DOHH2 (cell line): ENCODE measurements around the gene SPTBN4.

ENCODE experiments used
- H3F3A ChIP-seq: fragments of 200-600 bp; sonication (generic), shearing (Covaris generic); 2 replicates; pipeline ENCODE4 v1.6.0; 2016; ENCODE audit warnings: antibody characterized with exemption, mild to moderate bottlenecking; ENCODE audit not compliant: control insufficient read depth, insufficient read depth
- H3K27ac ChIP-seq: fragments of 200-600 bp; sonication (generic); 2 replicates; pipeline ENCODE4 v1.5.1; 2014; ENCODE audit warnings: low read depth, mild to moderate bottlenecking, low read length, moderate library complexity
- H3K27me3 ChIP-seq: fragments of 200-600 bp; sonication (generic); 2 replicates; pipeline ENCODE4 v1.6.1; 2014; ENCODE audit warnings: mild to moderate bottlenecking, low read length, mixed read lengths; ENCODE audit not compliant: control insufficient read depth
- H3K36me3 ChIP-seq: fragments of 200-600 bp; sonication (generic); 2 replicates; pipeline ENCODE4 v1.6.1; 2014; ENCODE audit warnings: mild to moderate bottlenecking, low read length, moderate library complexity, mixed read lengths; ENCODE audit not compliant: control insufficient read depth
- H3K4me1 ChIP-seq: fragments of 200-600 bp; sonication (generic); 2 replicates; pipeline ENCODE4 v1.6.1; 2014; ENCODE audit warnings: mild to moderate bottlenecking, low read length, mixed read lengths; ENCODE audit not compliant: control insufficient read depth
- H3K4me2 ChIP-seq: fragments of 200-600 bp; sonication (generic); 2 replicates; pipeline ENCODE4 v1.6.0; 2014; ENCODE audit warnings: mild to moderate bottlenecking, low read length, moderate library complexity
- H3K4me3 ChIP-seq: fragments of 200-600 bp; sonication (generic); 2 replicates; pipeline ENCODE4 v1.5.1; 2014; ENCODE audit warnings: mild to moderate bottlenecking, low read length, mixed read lengths
- H3K79me2 ChIP-seq: fragments of 200-600 bp; sonication (generic); 2 replicates; pipeline ENCODE4 v1.6.1; 2014; ENCODE audit warnings: mild to moderate bottlenecking, low read length, mixed read lengths; ENCODE audit not compliant: control insufficient read depth
- H3K9me2 ChIP-seq: fragments of 200-600 bp; sonication (generic); replicated peaks from 2 replicates; pipeline ENCODE4 v1.6.1; 2014; ENCODE audit warnings: mild to moderate bottlenecking, low read length, mixed read lengths; ENCODE audit not compliant: control insufficient read depth
- H3K9me3 ChIP-seq: fragments of 200-600 bp; sonication (generic); 2 replicates; pipeline ENCODE4 v1.6.1; 2014; ENCODE audit warnings: antibody characterized with exemption, low read length, mixed read lengths; ENCODE audit not compliant: control insufficient read depth, insufficient read depth
- H4K20me1 ChIP-seq: fragments of 200-600 bp; sonication (generic); 2 replicates; pipeline ENCODE4 v1.6.0; 2014; ENCODE audit warnings: low read depth, mild to moderate bottlenecking, antibody characterized with exemption, low read length, moderate library complexity; ENCODE audit not compliant: control insufficient read depth, insufficient read depth
- CTCF ChIP-seq: fragments of 200-600 bp; sonication (generic); IDR thresholded peaks from one replicate; pipeline ENCODE4 v1.5.1; 2014; ENCODE audit warnings: antibody characterized with exemption, mild to moderate bottlenecking, low read depth, low read length; ENCODE audit not compliant: poor library complexity, severe bottlenecking
- EZH2phosphoT487 ChIP-seq: fragments of 200-600 bp; sonication (generic); IDR thresholded peaks from 2 replicates; pipeline ENCODE4 v1.6.1; 2017; ENCODE audit warnings: borderline replicate concordance, mild to moderate bottlenecking, antibody characterized with exemption, low read length, moderate library complexity, mixed read lengths

The SPTBN4 gene

GRCh38 chr19:40512473-40513344 is 45.9 kb downstream of the SPTBN4 start:
- no peak for TF ChIP-seq EZH2phosphoT487
- Histone ChIP-seq H3K9me2 (no peaks in the 10 kb centered on the region), H3K27me3 (peaks cover 2% of the 10 kb centered on the region; the same call in 1 of the 2 replicates), H3K4me1 (no peaks in the 10 kb centered on the region), H3K4me3 (no peak overlapping the region), H3K27ac (no peak overlapping the region), H4K20me1 (no peaks in the 10 kb centered on the region), H3K79me2 (no peaks in the 10 kb centered on the region), H3K4me2 (no peak overlapping the region), H3F3A (no peaks in the 10 kb centered on the region), H3K36me3 (no peaks in the 10 kb centered on the region), H3K9me3 (no peaks in the 10 kb centered on the region)

DNA sequence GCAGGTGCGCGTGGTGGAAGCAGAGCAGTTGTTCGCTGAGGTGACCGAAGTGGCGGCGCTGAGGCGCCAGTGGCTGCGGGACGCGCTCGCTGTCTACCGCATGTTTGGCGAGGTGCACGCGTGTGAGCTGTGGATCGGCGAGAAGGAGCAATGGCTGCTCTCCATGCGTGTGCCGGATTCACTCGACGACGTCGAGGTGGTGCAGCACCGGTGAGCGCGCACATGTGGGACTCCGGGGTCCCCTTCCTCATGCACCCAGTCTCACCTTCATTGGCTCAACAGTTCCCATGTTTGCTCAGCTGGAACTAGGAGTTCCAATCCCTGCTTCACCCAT is 46.5 kb downstream of the SPTBN4 start:
- no peak for TF ChIP-seq EZH2phosphoT487
- no peak for TF ChIP-seq CTCF
- Histone ChIP-seq H4K20me1 (no peaks in the 10 kb centered on the region), H3K9me3 (no peaks in the 10 kb centered on the region), H3K4me1 (no peaks in the 10 kb centered on the region), H3K27me3 (peaks cover 3% of the 10 kb centered on the region; the same call in 1 of the 2 replicates), H3K27ac (no peak overlapping the region), H3K4me3 (no peak overlapping the region), H3K36me3 (no peaks in the 10 kb centered on the region), H3K79me2 (no peaks in the 10 kb centered on the region), H3K9me2 (no peaks in the 10 kb centered on the region), H3K4me2 (no peak overlapping the region), H3F3A (no peaks in the 10 kb centered on the region)

- Histone ChIP-seq H3K27me3 (peaks cover 3% of the 10 kb centered on the region; the same call in 1 of the 2 replicates), H3K4me3 (no peak overlapping the region), H3K4me2 (no peak overlapping the region), H3K9me2 (no peaks in the 10 kb centered on the region), H3K27ac (no peak overlapping the region), H3F3A (no peaks in the 10 kb centered on the region), H4K20me1 (no peaks in the 10 kb centered on the region), H3K79me2 (no peaks in the 10 kb centered on the region), H3K9me3 (no peaks in the 10 kb centered on the region), H3K4me1 (no peaks in the 10 kb centered on the region), H3K36me3 (no peaks in the 10 kb centered on the region)
- TF ChIP-seq CTCF = no peak
- TF ChIP-seq EZH2phosphoT487 = no peak
Measured at GRCh38 chr19:40513741-40514315, 47.0 kb downstream of the SPTBN4 start.

GRCh38 chr19:40517248-40517647 is 50.4 kb downstream of the SPTBN4 start:
- H3K4me2 ChIP-seq = no peak overlapping the region
- peaks cover 3% of the 10 kb centered on the region; the same call in 1 of the 2 replicates for H3K27me3 ChIP-seq
- TF ChIP-seq CTCF (no peak), EZH2phosphoT487 (no peak)
- no peaks in the 10 kb centered on the region for H3K9me2 ChIP-seq
- no peak overlapping the region for H3K27ac ChIP-seq
- H3K36me3 ChIP-seq = no peaks in the 10 kb centered on the region
- H3K9me3 ChIP-seq = no peaks in the 10 kb centered on the region
- H3K4me3 ChIP-seq = no peak overlapping the region
- no peaks in the 10 kb centered on the region for H3K79me2 ChIP-seq
- no peaks in the 10 kb centered on the region for H3K4me1 ChIP-seq
- no peaks in the 10 kb centered on the region for H4K20me1 ChIP-seq
- H3F3A ChIP-seq = no peaks in the 10 kb centered on the region
